HepG2 (cell line): ENCODE data around the gene TLR9. TPM values are rescaled to one million over a fixed set of nuclear protein-coding genes. Genes with fewer than 3 reads are reported as not detected.

Experiments
- GPN1 ChIP-seq: sonication (generic); formaldehyde crosslinking; IDR thresholded peaks from 2 replicates; pipeline ENCODE4 v1.5.1; 2020; ENCODE audit warnings: missing genetic modification reagents, borderline replicate concordance
- SAP130 ChIP-seq: IDR thresholded peaks from 2 replicates; pipeline ENCODE4 v1.6.1; 2016; ENCODE audit warnings: low read depth
- SMAD1 ChIP-seq: sonication (generic); formaldehyde crosslinking; IDR thresholded peaks from 2 replicates; pipeline ENCODE4 v1.4.0; 2020; ENCODE audit warnings: missing genetic modification reagents, low read depth, mild to moderate bottlenecking, borderline replicate concordance
- SRY ChIP-seq: sonication (generic); formaldehyde crosslinking; IDR thresholded peaks from 2 replicates; pipeline ENCODE4 v1.8.0; 2022; ENCODE audit warnings: mild to moderate bottlenecking, missing genetic modification reagents
- TOPORS ChIP-seq: sonication (generic); formaldehyde crosslinking; IDR thresholded peaks from 2 replicates; pipeline ENCODE4 v1.8.0; 2023; ENCODE audit warnings: mild to moderate bottlenecking, missing genetic modification reagents
- ZFYVE20 ChIP-seq: sonication (generic); formaldehyde crosslinking; IDR thresholded peaks from 2 replicates; pipeline ENCODE4 v1.8.0; 2023; ENCODE audit warnings: low read depth, mild to moderate bottlenecking, moderate library complexity, missing genetic modification reagents, borderline replicate concordance
- ZNF781 ChIP-seq: sonication (generic); formaldehyde crosslinking; IDR thresholded peaks from 2 replicates; pipeline ENCODE4 v1.5.1; 2020; ENCODE audit warnings: borderline replicate concordance, mild to moderate bottlenecking, missing genetic modification reagents; ENCODE audit errors: not compliant biosample characterization
- polyA plus RNA-seq, 8 experiments: library from polyadenylated mRNA; depleted of rRNA in 3 of 8; stranded (reverse) in 7 of 8; unstranded in 1 of 8; fragments of >200 nt; fragmentation: Illumina TruSeq in 4 of 8; extraction: Trizol in 4 of 8; gene quantifications; 2 replicates each; pipeline versions ENCODE4 v1.2.1 to v1.2.3, GENCODE V29; 2011 to 2016; ENCODE audit warnings: low read depth in 4 of 8, missing spikeins in 1 of 8, mixed read lengths in 1 of 8; ENCODE audit not compliant: insufficient read depth in 1 of 8
- total RNA-seq, 5 experiments: library from RNA; depleted of rRNA; stranded (reverse); fragments of >200 nt; fragmentation: Illumina TruSeq; extraction: Trizol; gene quantifications; 2 replicates each; pipeline ENCODE4 v1.2.3, GENCODE V29; 2016; ENCODE audit warnings: low read depth in 1 of 5
- TF ChIP-seq, protein P1 (sequence below): sonication (generic); formaldehyde crosslinking; IDR thresholded peaks from 2 replicates; pipeline ENCODE4 v1.4.0; 2020; ENCODE audit warnings: missing genetic modification reagents, borderline replicate concordance

TLR9 gene
- total and polyA plus RNA-seq, 2 of the 13 experiments (the other 11 are each of a cell fraction or from before 2014, with no cell fraction given) = not detected

DNA sequence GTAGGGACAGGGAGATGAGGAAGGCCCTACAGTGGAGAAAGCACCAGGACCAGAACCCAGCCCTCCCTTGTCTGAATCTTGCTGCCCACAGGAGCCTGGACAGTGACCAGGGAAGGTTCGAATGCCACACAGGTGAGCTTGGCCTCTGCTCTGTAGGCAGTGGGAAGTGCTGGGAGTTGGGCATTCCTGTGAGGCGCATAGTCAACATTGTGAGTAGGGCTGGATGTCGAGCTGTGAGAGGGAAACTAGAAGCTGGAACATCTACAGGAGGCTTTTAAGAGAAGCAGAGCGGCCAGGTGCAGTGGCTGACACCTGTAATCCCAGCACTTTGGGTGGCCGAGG, 47.8 kb downstream of the TLR9 start (continued):
- no peak for TF ChIP-seq ZFYVE20 (CRISPR knock-in tag)
- no peak for TF ChIP-seq TOPORS
- 0 out of 2 replicates have a peak, but pooled peaks have one; percentile 43 for TF ChIP-seq SMAD1 (CRISPR knock-in tag)
- no peak for TF ChIP-seq ZNF781 (CRISPR knock-in tag)
- no peak for TF ChIP-seq GPN1 (CRISPR knock-in tag)
- 0 out of 2 replicates have a peak, but pooled peaks have one; percentile 56 for TF ChIP-seq SRY (CRISPR knock-in tag)
- no peak for TF ChIP-seq SAP130 (CRISPR knock-in tag)
- TF ChIP-seq, protein P1, sequence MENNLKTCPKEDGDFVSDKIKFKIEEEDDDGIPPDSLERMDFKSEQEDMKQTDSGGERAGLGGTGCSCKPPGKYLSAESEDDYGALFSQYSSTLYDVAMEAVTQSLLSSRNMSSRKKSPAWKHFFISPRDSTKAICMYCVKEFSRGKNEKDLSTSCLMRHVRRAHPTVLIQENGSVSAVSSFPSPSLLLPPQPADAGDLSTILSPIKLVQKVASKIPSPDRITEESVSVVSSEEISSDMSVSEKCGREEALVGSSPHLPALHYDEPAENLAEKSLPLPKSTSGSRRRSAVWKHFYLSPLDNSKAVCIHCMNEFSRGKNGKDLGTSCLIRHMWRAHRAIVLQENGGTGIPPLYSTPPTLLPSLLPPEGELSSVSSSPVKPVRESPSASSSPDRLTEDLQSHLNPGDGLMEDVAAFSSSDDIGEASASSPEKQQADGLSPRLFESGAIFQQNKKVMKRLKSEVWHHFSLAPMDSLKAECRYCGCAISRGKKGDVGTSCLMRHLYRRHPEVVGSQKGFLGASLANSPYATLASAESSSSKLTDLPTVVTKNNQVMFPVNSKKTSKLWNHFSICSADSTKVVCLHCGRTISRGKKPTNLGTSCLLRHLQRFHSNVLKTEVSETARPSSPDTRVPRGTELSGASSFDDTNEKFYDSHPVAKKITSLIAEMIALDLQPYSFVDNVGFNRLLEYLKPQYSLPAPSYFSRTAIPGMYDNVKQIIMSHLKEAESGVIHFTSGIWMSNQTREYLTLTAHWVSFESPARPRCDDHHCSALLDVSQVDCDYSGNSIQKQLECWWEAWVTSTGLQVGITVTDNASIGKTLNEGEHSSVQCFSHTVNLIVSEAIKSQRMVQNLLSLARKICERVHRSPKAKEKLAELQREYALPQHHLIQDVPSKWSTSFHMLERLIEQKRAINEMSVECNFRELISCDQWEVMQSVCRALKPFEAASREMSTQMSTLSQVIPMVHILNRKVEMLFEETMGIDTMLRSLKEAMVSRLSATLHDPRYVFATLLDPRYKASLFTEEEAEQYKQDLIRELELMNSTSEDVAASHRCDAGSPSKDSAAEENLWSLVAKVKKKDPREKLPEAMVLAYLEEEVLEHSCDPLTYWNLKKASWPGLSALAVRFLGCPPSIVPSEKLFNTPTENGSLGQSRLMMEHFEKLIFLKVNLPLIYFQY (CRISPR knock-in tag) = no peak
